Measurements from ENCODE around the gene NLRC3.

- TF ChIP-seq, protein P1, sequence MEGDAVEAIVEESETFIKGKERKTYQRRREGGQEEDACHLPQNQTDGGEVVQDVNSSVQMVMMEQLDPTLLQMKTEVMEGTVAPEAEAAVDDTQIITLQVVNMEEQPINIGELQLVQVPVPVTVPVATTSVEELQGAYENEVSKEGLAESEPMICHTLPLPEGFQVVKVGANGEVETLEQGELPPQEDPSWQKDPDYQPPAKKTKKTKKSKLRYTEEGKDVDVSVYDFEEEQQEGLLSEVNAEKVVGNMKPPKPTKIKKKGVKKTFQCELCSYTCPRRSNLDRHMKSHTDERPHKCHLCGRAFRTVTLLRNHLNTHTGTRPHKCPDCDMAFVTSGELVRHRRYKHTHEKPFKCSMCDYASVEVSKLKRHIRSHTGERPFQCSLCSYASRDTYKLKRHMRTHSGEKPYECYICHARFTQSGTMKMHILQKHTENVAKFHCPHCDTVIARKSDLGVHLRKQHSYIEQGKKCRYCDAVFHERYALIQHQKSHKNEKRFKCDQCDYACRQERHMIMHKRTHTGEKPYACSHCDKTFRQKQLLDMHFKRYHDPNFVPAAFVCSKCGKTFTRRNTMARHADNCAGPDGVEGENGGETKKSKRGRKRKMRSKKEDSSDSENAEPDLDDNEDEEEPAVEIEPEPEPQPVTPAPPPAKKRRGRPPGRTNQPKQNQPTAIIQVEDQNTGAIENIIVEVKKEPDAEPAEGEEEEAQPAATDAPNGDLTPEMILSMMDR (IDR thresholded peaks at IDR 0.05), result no peak
- no peak for TF ChIP-seq POLR2A (IDR thresholded peaks at IDR 0.05)
Measured at GRCh38 chr16:3498988-3499387, 78.2 kb downstream of the NLRC3 start.
